Neural progenitor cell (in vitro differentiated cells): ENCODE results near the gene KCNQ1.

Source experiments
- EZH2phosphoT487 ChIP-seq: fragments of 200-600 bp; sonication (generic); IDR thresholded peaks from 2 replicates; pipeline ENCODE4 v1.6.1; 2017; ENCODE audit warnings: antibody characterized with exemption
- TF ChIP-seq, protein P1 (sequence below): fragments of 200-600 bp; sonication (generic); IDR thresholded peaks from 2 replicates; pipeline ENCODE4 v1.5.1; 2017; ENCODE audit warnings: antibody characterized with exemption, mild to moderate bottlenecking

DNA sequence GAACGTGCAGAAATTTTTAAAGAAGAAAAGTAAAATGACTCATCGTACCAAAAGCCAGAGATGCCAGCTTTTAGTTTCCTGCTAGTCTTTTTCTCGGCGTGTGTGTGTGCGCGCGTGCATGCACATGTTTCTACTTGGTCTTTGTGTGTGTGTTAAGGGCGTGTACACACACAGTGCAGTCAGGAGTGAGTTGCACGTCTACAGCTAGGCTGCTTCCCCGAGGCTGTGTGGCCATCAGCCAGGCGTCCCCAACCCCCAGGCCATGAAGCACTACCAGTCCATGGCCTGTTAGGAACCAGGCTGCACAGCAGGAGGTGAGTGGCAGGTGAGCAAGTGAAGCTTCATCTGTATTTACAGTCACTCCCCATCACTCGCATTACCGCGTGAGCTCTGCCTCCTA, 36.4 kb downstream of the KCNQ1 start:
- TF ChIP-seq, protein P1, sequence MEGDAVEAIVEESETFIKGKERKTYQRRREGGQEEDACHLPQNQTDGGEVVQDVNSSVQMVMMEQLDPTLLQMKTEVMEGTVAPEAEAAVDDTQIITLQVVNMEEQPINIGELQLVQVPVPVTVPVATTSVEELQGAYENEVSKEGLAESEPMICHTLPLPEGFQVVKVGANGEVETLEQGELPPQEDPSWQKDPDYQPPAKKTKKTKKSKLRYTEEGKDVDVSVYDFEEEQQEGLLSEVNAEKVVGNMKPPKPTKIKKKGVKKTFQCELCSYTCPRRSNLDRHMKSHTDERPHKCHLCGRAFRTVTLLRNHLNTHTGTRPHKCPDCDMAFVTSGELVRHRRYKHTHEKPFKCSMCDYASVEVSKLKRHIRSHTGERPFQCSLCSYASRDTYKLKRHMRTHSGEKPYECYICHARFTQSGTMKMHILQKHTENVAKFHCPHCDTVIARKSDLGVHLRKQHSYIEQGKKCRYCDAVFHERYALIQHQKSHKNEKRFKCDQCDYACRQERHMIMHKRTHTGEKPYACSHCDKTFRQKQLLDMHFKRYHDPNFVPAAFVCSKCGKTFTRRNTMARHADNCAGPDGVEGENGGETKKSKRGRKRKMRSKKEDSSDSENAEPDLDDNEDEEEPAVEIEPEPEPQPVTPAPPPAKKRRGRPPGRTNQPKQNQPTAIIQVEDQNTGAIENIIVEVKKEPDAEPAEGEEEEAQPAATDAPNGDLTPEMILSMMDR = no peak
- TF ChIP-seq EZH2phosphoT487 = no peak
